ENCODE results near the gene OR56A3.
"Not testable (repeated sequence)": the region's sequence is repeated elsewhere in the genome, so short reads cannot be mapped to it uniquely, and the experiment has no call there.

Gene OR56A3

GRCh38 chr11:5937868-5938602 is 4.0 kb upstream of the OR56A3 start:
- no peak overlapping the region for H3K27ac ChIP-seq
- TF ChIP-seq ZFX (IDR thresholded peaks at IDR 0.05; ENCODE audit: borderline replicate concordance) (no peak), CTCF (IDR thresholded peaks at IDR 0.05) (no peak)

- TF ChIP-seq CTCF (IDR thresholded peaks at IDR 0.05) (no peak), ZFX (IDR thresholded peaks at IDR 0.05; ENCODE audit: borderline replicate concordance) (no peak)
- H3K27ac ChIP-seq = no peak overlapping the region
Observed at GRCh38 chr11:5938603-5938965, 3.5 kb upstream of the OR56A3 start.

- no peak for TF ChIP-seq ZFX (IDR thresholded peaks at IDR 0.05; ENCODE audit: borderline replicate concordance)
- no peak for TF ChIP-seq CTCF (IDR thresholded peaks at IDR 0.05)
Observed at GRCh38 chr11:5940748-5941147, 1.3 kb upstream of the OR56A3 start.

GRCh38 chr11:5955586-5955985 is 13.5 kb downstream of the OR56A3 start:
- TF ChIP-seq CTCF (IDR thresholded peaks at IDR 0.05) (no peak), ZFX (IDR thresholded peaks at IDR 0.05; ENCODE audit: borderline replicate concordance) (no peak)
- no peak overlapping the region for H3K27ac ChIP-seq

More at GRCh38 chr11:5940748-5941147, 1.3 kb upstream of the OR56A3 start:
- no peak overlapping the region for H3K27ac ChIP-seq

- H3K27ac ChIP-seq = not testable (repeated sequence)
Observed at GRCh38 chr11:5960704-5961320, 18.8 kb downstream of the OR56A3 start.

GRCh38 chr11:5966958-5967357 is 24.9 kb downstream of the OR56A3 start:
- no peak overlapping the region for H3K27ac ChIP-seq
- TF ChIP-seq ZFX (IDR thresholded peaks at IDR 0.05; ENCODE audit: borderline replicate concordance) (no peak), CTCF (IDR thresholded peaks at IDR 0.05) (no peak)

GRCh38 chr11:5967708-5968107 is 25.7 kb downstream of the OR56A3 start:
- H3K27ac ChIP-seq = no peak overlapping the region
- TF ChIP-seq ZFX (IDR thresholded peaks at IDR 0.05; ENCODE audit: borderline replicate concordance) (no peak), CTCF (IDR thresholded peaks at IDR 0.05) (no peak)
